ENCODE measurements around the gene WWC2.
"Not testable (repeated sequence)": the region's sequence is repeated elsewhere in the genome, so short reads cannot be mapped to it uniquely, and the experiment has no call there.

Gene WWC2

GRCh38 chr4:183147983-183148382, 48.9 kb downstream of the WWC2 start:
- no peaks in the 10 kb centered on the region for H3K36me3 ChIP-seq (ENCODE audit: low read length)
- H3K79me2 ChIP-seq (ENCODE audit: insufficient read depth, low read length) = no peaks in the 10 kb centered on the region
- H3K4me3 ChIP-seq (ENCODE audit: insufficient read depth, low read length, poor library complexity, severe bottlenecking) = no peak overlapping the region
- H3K9me2 ChIP-seq (replicated peaks; ENCODE audit: insufficient read depth, low read length) = no peaks in the 10 kb centered on the region
- no peak overlapping the region for H2AFZ ChIP-seq (ENCODE audit: low read depth, low read length, severe bottlenecking)
- no peaks in the 10 kb centered on the region for H3K9me3 ChIP-seq (ENCODE audit: insufficient read depth, low read length)
- no peak overlapping the region for H3K4me2 ChIP-seq (ENCODE audit: low read depth, low read length, poor library complexity, severe bottlenecking)
- TF ChIP-seq EZH2phosphoT487 (conservative IDR thresholded peaks at IDR 0.05; ENCODE audit: low read length) = no peak
- no peak for TF ChIP-seq CTCF (IDR thresholded peaks at IDR 0.05; ENCODE audit: insufficient read depth, low read length, poor library complexity, severe bottlenecking)
- no peak overlapping the region for H3K9ac ChIP-seq (ENCODE audit: low read length)
- H4K20me1 ChIP-seq (ENCODE audit: low read depth, low read length) = no peaks in the 10 kb centered on the region
- no peak overlapping the region for H3K27ac ChIP-seq (ENCODE audit: low read depth, low read length)
- no peaks in the 10 kb centered on the region for H3K27me3 ChIP-seq (ENCODE audit: low read length)
- no peaks in the 10 kb centered on the region for H3F3A ChIP-seq (ENCODE audit: insufficient read depth)

GRCh38 chr4:183149616-183150539, 50.8 kb downstream of the WWC2 start:
- TF ChIP-seq EZH2phosphoT487 (conservative IDR thresholded peaks at IDR 0.05; ENCODE audit: low read length) (no peak), CTCF (IDR thresholded peaks at IDR 0.05; ENCODE audit: insufficient read depth, low read length, poor library complexity, severe bottlenecking) (no peak)

GRCh38 chr4:183150664-183151063, 51.6 kb downstream of the WWC2 start:
- H3K36me3 ChIP-seq (ENCODE audit: low read length); H3K79me2 ChIP-seq (ENCODE audit: insufficient read depth, low read length); H3K9me2 ChIP-seq (replicated peaks; ENCODE audit: insufficient read depth, low read length); H3K4me2 ChIP-seq (ENCODE audit: low read depth, low read length, poor library complexity, severe bottlenecking); H3K9me3 ChIP-seq (ENCODE audit: insufficient read depth, low read length); H3K27me3 ChIP-seq (ENCODE audit: low read length); H3K27ac ChIP-seq (ENCODE audit: low read depth, low read length); H3K4me3 ChIP-seq (ENCODE audit: insufficient read depth, low read length, poor library complexity, severe bottlenecking); H3K9ac ChIP-seq (ENCODE audit: low read length); H2AFZ ChIP-seq (ENCODE audit: low read depth, low read length, severe bottlenecking); H3F3A ChIP-seq (ENCODE audit: insufficient read depth); H4K20me1 ChIP-seq (ENCODE audit: low read depth, low read length): not testable (repeated sequence)

More at GRCh38 chr4:183149616-183150539, 50.8 kb downstream of the WWC2 start:
- H4K20me1 ChIP-seq (ENCODE audit: low read depth, low read length) = no peaks in the 10 kb centered on the region
- no peak overlapping the region for H3K27ac ChIP-seq (ENCODE audit: low read depth, low read length)
- no peaks in the 10 kb centered on the region for H3K36me3 ChIP-seq (ENCODE audit: low read length)
- H3K27me3 ChIP-seq (ENCODE audit: low read length) = no peaks in the 10 kb centered on the region
- H3K4me2 ChIP-seq (ENCODE audit: low read depth, low read length, poor library complexity, severe bottlenecking) = no peak overlapping the region
- no peaks in the 10 kb centered on the region for H3K79me2 ChIP-seq (ENCODE audit: insufficient read depth, low read length)
- no peaks in the 10 kb centered on the region for H3K9me3 ChIP-seq (ENCODE audit: insufficient read depth, low read length)
- H3K9me2 ChIP-seq (replicated peaks; ENCODE audit: insufficient read depth, low read length) = no peaks in the 10 kb centered on the region
- no peak overlapping the region for H3K9ac ChIP-seq (ENCODE audit: low read length)
- H3F3A ChIP-seq (ENCODE audit: insufficient read depth) = no peaks in the 10 kb centered on the region
- no peak overlapping the region for H2AFZ ChIP-seq (ENCODE audit: low read depth, low read length, severe bottlenecking)
- no peak overlapping the region for H3K4me3 ChIP-seq (ENCODE audit: insufficient read depth, low read length, poor library complexity, severe bottlenecking)

- not testable (repeated sequence) for H3K9ac ChIP-seq (ENCODE audit: low read length); H3K36me3 ChIP-seq (ENCODE audit: low read length); H3K27ac ChIP-seq (ENCODE audit: low read depth, low read length); H3K4me3 ChIP-seq (ENCODE audit: insufficient read depth, low read length, poor library complexity, severe bottlenecking); H3K9me2 ChIP-seq (replicated peaks; ENCODE audit: insufficient read depth, low read length); H4K20me1 ChIP-seq (ENCODE audit: low read depth, low read length); H3K27me3 ChIP-seq (ENCODE audit: low read length); H3F3A ChIP-seq (ENCODE audit: insufficient read depth); H3K79me2 ChIP-seq (ENCODE audit: insufficient read depth, low read length); H3K9me3 ChIP-seq (ENCODE audit: insufficient read depth, low read length); H2AFZ ChIP-seq (ENCODE audit: low read depth, low read length, severe bottlenecking); H3K4me2 ChIP-seq (ENCODE audit: low read depth, low read length, poor library complexity, severe bottlenecking)
These were observed 53.2 kb downstream of the WWC2 start for GRCh38 chr4:183152232-183152631.
